Prostate gland (tissue), 2 donors: ENCODE measurements around the gene RALGPS1. TPM values are rescaled to one million over a fixed set of nuclear protein-coding genes. Genes with fewer than 3 reads are reported as not detected.
A peak's percentile ranks its signal among the peaks of the same experiment; 100 is the strongest.

Experiments used
- DNase-seq: peaks from one replicate; pipeline ENCODE4 v3.0.0-alpha.2; 2019; ENCODE audit warnings: low spot score
- H3K27ac ChIP-seq, 2 donors: fragments of 200-600 bp; sonication (generic); 2 replicates each; pipeline ENCODE4 v1.5.1; 2017 to 2019
- H3K27me3 ChIP-seq: fragments of 200-600 bp; sonication (generic); replicated peaks from 2 replicates; pipeline ENCODE4 v1.5.1; 2019; ENCODE audit not compliant: insufficient read depth
- H3K36me3 ChIP-seq, 2 donors: fragments of 200-600 bp; sonication (generic); 1 replicate in 1 of 2; 2 replicates in 1 of 2; pipeline versions ENCODE4 v1.5.1 to v1.8.1; 2017 to 2019
- H3K4me1 ChIP-seq: fragments of 200-600 bp; sonication (generic); replicated peaks from 2 replicates; pipeline ENCODE4 v1.5.1; 2019
- H3K4me3 ChIP-seq, 2 donors: fragments of 200-600 bp; sonication (generic); 2 replicates each; pipeline ENCODE4 v1.5.1; 2017 to 2019
- H3K9me3 ChIP-seq: fragments of 200-600 bp; sonication (generic); 2 replicates; pipeline ENCODE4 v1.5.1; 2017
- POLR2A ChIP-seq: fragments of 450-650 bp; IDR thresholded peaks from one replicate; pipeline ENCODE4 v1.6.1; 2016; ENCODE audit warnings: antibody characterized with exemption, mild to moderate bottlenecking
- POLR2AphosphoS5 ChIP-seq: sonication (generic); formaldehyde crosslinking; IDR thresholded peaks from one replicate; pipeline ENCODE4 v1.6.1; 2017; ENCODE audit warnings: antibody characterized with exemption
- WGBS: methylation state at CpG from one replicate; pipeline ENCODE4 v1.1.5; 2018; 5-methylcytosine and 5-hydroxymethylcytosine counted together
- intact Hi-C: fragments of 100-400 bp; cut with DNase I; formaldehyde crosslinking; loops from one replicate; pipeline ENCODE4 v1.14.2; 2022
- total RNA-seq, 2 donors: library from RNA; depleted of rRNA; stranded (reverse); fragments of >200 nt; gene quantifications; one replicate each; pipeline ENCODE4 v1.1.0, GENCODE V29; 2016
- TF ChIP-seq, protein P1 (sequence below), 4 experiments: fragments of 200-600 bp in 2 of 4; fragments of 450-650 bp in 2 of 4; sonication (generic) in 2 of 4; IDR thresholded peaks; 1 replicate in 3 of 4; 2 replicates in 1 of 4; pipeline ENCODE4 v1.5.1; 2016 to 2019; ENCODE audit warnings: antibody characterized with exemption in 4 of 4, mild to moderate bottlenecking in 2 of 4, moderate library complexity in 2 of 4

The RALGPS1 gene
- total RNA-seq, 2 donors from 2014 or later: 14.7 to 20.7 TPM

DNA sequence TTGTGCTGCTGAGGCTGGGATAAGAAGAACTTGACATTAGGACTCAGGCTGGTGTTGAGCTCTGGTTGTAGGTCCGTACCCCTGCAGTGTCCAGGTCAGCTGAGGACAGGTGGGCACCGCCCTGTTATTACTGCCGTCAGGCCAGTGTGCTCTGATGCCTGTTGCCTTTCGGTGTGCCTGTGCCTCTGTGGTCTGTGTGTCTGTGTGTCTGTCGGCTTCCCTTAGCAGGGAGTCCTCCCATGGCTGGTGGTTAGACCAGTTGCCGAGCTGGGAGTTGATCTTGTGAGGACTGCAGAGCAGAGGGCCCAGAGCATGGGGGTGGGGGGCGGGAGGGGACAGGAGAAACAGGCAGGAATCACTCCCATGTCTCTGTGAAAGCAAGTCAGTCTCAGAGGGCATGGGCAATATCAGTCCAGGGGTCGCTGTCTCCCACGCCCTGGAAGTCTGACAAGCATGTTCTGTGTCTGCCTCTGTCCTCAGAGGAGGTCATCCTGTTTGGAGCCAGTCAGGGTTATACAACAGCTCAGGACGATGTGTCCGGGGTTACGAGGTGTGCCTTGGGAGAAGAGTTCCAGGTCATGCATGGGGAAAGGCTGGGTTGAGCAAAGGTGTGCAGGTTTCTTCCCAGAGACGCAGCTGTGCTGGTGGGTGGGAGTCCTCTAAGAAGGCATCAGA is 282.7 kb downstream of the RALGPS1 start:
- H3K4me1 ChIP-seq: no peaks in the 10 kb centered on the region
- WGBS: 81% methylated on average over 13 of the region's 13 CpGs
- H3K36me3 ChIP-seq: no peaks in the 10 kb centered on the region
- H3K27ac ChIP-seq: peak overlapping the region in 1 of 2 donors; percentile 49
- TF ChIP-seq POLR2AphosphoS5: no peak
- TF ChIP-seq, protein P1, sequence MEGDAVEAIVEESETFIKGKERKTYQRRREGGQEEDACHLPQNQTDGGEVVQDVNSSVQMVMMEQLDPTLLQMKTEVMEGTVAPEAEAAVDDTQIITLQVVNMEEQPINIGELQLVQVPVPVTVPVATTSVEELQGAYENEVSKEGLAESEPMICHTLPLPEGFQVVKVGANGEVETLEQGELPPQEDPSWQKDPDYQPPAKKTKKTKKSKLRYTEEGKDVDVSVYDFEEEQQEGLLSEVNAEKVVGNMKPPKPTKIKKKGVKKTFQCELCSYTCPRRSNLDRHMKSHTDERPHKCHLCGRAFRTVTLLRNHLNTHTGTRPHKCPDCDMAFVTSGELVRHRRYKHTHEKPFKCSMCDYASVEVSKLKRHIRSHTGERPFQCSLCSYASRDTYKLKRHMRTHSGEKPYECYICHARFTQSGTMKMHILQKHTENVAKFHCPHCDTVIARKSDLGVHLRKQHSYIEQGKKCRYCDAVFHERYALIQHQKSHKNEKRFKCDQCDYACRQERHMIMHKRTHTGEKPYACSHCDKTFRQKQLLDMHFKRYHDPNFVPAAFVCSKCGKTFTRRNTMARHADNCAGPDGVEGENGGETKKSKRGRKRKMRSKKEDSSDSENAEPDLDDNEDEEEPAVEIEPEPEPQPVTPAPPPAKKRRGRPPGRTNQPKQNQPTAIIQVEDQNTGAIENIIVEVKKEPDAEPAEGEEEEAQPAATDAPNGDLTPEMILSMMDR (IDR thresholded peaks at IDR 0.05): no peak
- no peak for TF ChIP-seq POLR2A
- no peak for DNase-seq
- intact Hi-C loops: loop anchor here (5.0 kb wide), 2 partner anchors 175 to 235 kb away; no protein-coding TSS in a partner anchor
- H3K9me3 ChIP-seq: no peaks in the 10 kb centered on the region
- H3K4me3 ChIP-seq: no peak overlapping the region
- no peaks in the 10 kb centered on the region for H3K27me3 ChIP-seq

GRCh38 chr9:127197861-127198430 is 283.4 kb downstream of the RALGPS1 start:
- H3K9me3 ChIP-seq: no peaks in the 10 kb centered on the region
- no peaks in the 10 kb centered on the region for H3K36me3 ChIP-seq
- DNase-seq: no peak
- WGBS: 70% methylated on average over 8 of the region's 8 CpGs
- no peak overlapping the region for H3K4me3 ChIP-seq
- TF ChIP-seq, protein P1 (IDR thresholded peaks at IDR 0.05): no peak
- no peak for TF ChIP-seq POLR2A
- no peak for TF ChIP-seq POLR2AphosphoS5
- intact Hi-C loops: loop anchor here (5.0 kb wide), 2 partner anchors 176 to 236 kb away; no protein-coding TSS in a partner anchor
- peak overlapping the region; percentile 22 to 49 for H3K27ac ChIP-seq
- no peaks in the 10 kb centered on the region for H3K27me3 ChIP-seq
- no peaks in the 10 kb centered on the region for H3K4me1 ChIP-seq

DNA sequence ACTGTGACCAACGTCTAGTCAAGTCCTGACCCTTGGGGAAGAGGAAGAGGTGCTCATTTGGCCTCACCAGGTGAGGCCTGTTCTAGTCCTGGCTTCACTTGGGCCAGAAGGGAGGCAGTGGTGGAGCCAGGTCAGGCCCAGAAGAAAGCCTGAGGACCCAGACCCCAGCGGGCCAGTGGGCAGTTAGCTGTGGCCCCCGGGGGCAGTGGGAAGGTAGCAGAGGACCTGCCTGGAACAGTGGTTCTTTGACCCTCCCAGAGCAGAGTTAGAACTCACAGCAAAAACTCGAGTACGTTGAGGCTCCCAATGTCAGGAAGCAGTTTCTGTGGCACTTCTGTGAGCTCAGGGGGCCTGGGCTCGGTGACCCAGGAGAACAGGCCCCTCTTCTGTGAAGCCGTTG is 284.0 kb downstream of the RALGPS1 start:
- intact Hi-C loops: loop anchor here (5.0 kb wide), 2 partner anchors 176 to 236 kb away; no protein-coding TSS in a partner anchor

GRCh38 chr9:127199001-127199791 is 284.6 kb downstream of the RALGPS1 start:
- H3K27me3 ChIP-seq: no peaks in the 10 kb centered on the region
- peak; percentile 68 for TF ChIP-seq POLR2AphosphoS5
- TF ChIP-seq, protein P1 (IDR thresholded peaks at IDR 0.05): peak; percentile 91 to 99 (median 97)
- no peak for TF ChIP-seq POLR2A
- 32% methylated on average over 15 of the region's 15 CpGs for WGBS
- DNase-seq: peak; percentile 71
- intact Hi-C loops: loop anchor here (1.0 to 5.0 kb wide), 3 partner anchors 177 to 260 kb away; no protein-coding TSS in a partner anchor
- H3K36me3 ChIP-seq: no peaks in the 10 kb centered on the region
- peak overlapping the region in 1 of 2 donors; percentile 22 for H3K27ac ChIP-seq
- H3K9me3 ChIP-seq: no peaks in the 10 kb centered on the region
- H3K4me3 ChIP-seq: no peak overlapping the region
- no peaks in the 10 kb centered on the region for H3K4me1 ChIP-seq

More for the DNA sequence above, 284.0 kb downstream of the RALGPS1 start:
- WGBS: 70% methylated on average over 7 of the region's 7 CpGs
- no peak for TF ChIP-seq POLR2A
- TF ChIP-seq, protein P1 (IDR thresholded peaks at IDR 0.05): no peak
- no peak for TF ChIP-seq POLR2AphosphoS5
- DNase-seq: no peak
- Histone ChIP-seq H3K27me3 (no peaks in the 10 kb centered on the region), H3K9me3 (no peaks in the 10 kb centered on the region), H3K4me1 (no peaks in the 10 kb centered on the region), H3K27ac (peak overlapping the region; percentile 22 to 49), H3K36me3 (no peaks in the 10 kb centered on the region), H3K4me3 (no peak overlapping the region)
